GM13977 (cell line): ENCODE measurements around the gene NUP50.

Experiments
- DNase-seq: peaks from one replicate; pipeline ENCODE4 v3.0.0; 2012; ENCODE audit warnings: low spot score
- CTCF ChIP-seq: IDR thresholded peaks from 2 replicates; pipeline ENCODE4 v1.5.1; 2012; ENCODE audit warnings: mild to moderate bottlenecking, control low read depth; ENCODE audit not compliant: insufficient read depth; ENCODE audit errors: extremely low read depth, missing control alignments
- in situ Hi-C: fragments of 300-500 bp; cut with MboI; formaldehyde crosslinking; loops from one replicate; pipeline ENCODE4 v1.12.0; 2022; ENCODE audit warnings: low sequenced_read_pairs, low pct_unique_long_range_greater_than_20kb, mixed read lengths, inconsistent platforms; ENCODE audit not compliant: unreplicated experiment

NUP50 gene

GRCh38 chr22:45198463-45198795 lies 34.7 kb downstream of the NUP50 start:
- TF ChIP-seq CTCF, result no peak
- in situ Hi-C loops, result no loop called here
- DNase-seq, result no peak

GRCh38 chr22:45199723-45200122 lies 36.0 kb downstream of the NUP50 start:
- TF ChIP-seq CTCF, result no peak
- DNase-seq, result no peak
- in situ Hi-C loops, result no loop called here

DNA sequence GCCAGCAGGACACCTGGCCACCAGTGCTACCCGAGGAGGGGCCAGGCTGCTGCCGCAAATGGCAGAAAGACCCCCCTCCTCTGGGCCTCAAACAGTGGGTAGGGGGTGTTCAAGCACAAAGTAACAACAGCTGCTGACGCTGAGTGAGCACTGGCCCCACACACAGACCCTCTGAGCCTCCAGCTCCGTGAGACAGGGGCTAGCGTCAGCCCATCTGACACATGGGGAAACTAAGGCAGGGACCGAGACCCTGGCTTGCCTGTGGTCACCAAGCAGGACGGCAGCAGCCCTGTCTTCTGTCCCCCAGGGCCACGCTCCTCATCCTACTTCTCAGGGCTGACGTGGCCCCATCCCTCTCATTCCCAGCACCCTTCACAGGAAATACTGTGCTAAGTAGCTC lies 36.5 kb downstream of the NUP50 start:
- no peak for TF ChIP-seq CTCF
- DNase-seq, result no peak
- in situ Hi-C loops, result no loop called here

GRCh38 chr22:45200860-45201511 lies 37.3 kb downstream of the NUP50 start:
- in situ Hi-C loops, result no loop called here
- TF ChIP-seq CTCF, result no peak
- no peak for DNase-seq

- no peak for TF ChIP-seq CTCF
- in situ Hi-C loops, result no loop called here
- no peak for DNase-seq
Measured at GRCh38 chr22:45201678-45202332, 38.1 kb downstream of the NUP50 start.

- TF ChIP-seq CTCF, result no peak
- in situ Hi-C loops, result no loop called here
- no peak for DNase-seq
Measured at GRCh38 chr22:45202333-45203149, 38.8 kb downstream of the NUP50 start.
